Ectodermal cell (in vitro differentiated cells): ENCODE measurements around the gene TIMM22.

Experiments
- H3K27ac ChIP-seq: 2 replicates; pipeline ENCODE4 v1.7.0; 2013; ENCODE audit warnings: mild to moderate bottlenecking, low read depth, low read length; ENCODE audit not compliant: insufficient read depth, poor library complexity, severe bottlenecking
- H3K27me3 ChIP-seq: 2 replicates; pipeline ENCODE4 v1.7.0; 2013; ENCODE audit warnings: mild to moderate bottlenecking, low read length; ENCODE audit not compliant: insufficient read depth, control insufficient read depth, poor library complexity, severe bottlenecking
- H3K36me3 ChIP-seq: one replicate; pipeline ENCODE4 v1.7.0; 2013; ENCODE audit warnings: low read length; ENCODE audit not compliant: control insufficient read depth, insufficient read depth
- H3K4me1 ChIP-seq: one replicate; pipeline ENCODE4 v1.7.0; 2013; ENCODE audit warnings: low read length; ENCODE audit not compliant: control insufficient read depth, insufficient read depth
- H3K4me3 ChIP-seq: 2 replicates; pipeline ENCODE4 v1.7.0; 2013; ENCODE audit warnings: low read depth, low read length, control low read depth; ENCODE audit not compliant: insufficient read depth
- H3K9me3 ChIP-seq: 2 replicates; pipeline ENCODE4 v1.7.0; 2013; ENCODE audit warnings: mild to moderate bottlenecking, low read length, moderate library complexity; ENCODE audit not compliant: control insufficient read depth
- WGBS, 2 experiments: methylation state at CpG; one replicate each; pipeline ENCODE4 v1.1.7; 2013; ENCODE audit warnings: missing lambda C conversion rate in 2 of 2; 5-methylcytosine and 5-hydroxymethylcytosine counted together

TIMM22 gene

GRCh38 chr17:1030684-1031532 is 34.0 kb downstream of the TIMM22 start:
- no peak overlapping the region for H3K4me3 ChIP-seq
- H3K36me3 ChIP-seq: no peaks in the 10 kb centered on the region
- no peak overlapping the region for H3K27ac ChIP-seq
- H3K4me1 ChIP-seq: peaks cover 9% of the 10 kb centered on the region
- WGBS, 2 experiments: 45 to 46% methylated on average over 45 of the region's 45 CpGs
- peaks cover 28% of the 10 kb centered on the region for H3K27me3 ChIP-seq
- H3K9me3 ChIP-seq: no peaks in the 10 kb centered on the region

GRCh38 chr17:1031711-1032110 is 34.8 kb downstream of the TIMM22 start:
- Histone ChIP-seq H3K4me3 (peak overlapping the region; percentile 18), H3K36me3 (no peaks in the 10 kb centered on the region), H3K4me1 (peaks cover 9% of the 10 kb centered on the region), H3K27ac (no peak overlapping the region), H3K9me3 (no peaks in the 10 kb centered on the region), H3K27me3 (peaks cover 28% of the 10 kb centered on the region)
- WGBS, 2 experiments: 0 to 1% methylated on average over 25 to 28 of the region's 35 CpGs

GRCh38 chr17:1032391-1032790 is 35.5 kb downstream of the TIMM22 start:
- 46 to 47% methylated on average over 27 of the region's 27 CpGs for WGBS, 2 experiments
- Histone ChIP-seq H3K36me3 (no peaks in the 10 kb centered on the region), H3K27me3 (peaks cover 28% of the 10 kb centered on the region), H3K4me3 (peak overlapping the region; percentile 18), H3K4me1 (peaks cover 9% of the 10 kb centered on the region), H3K27ac (no peak overlapping the region), H3K9me3 (no peaks in the 10 kb centered on the region)

- Histone ChIP-seq H3K4me3 (no peak overlapping the region), H3K4me1 (peaks cover 9% of the 10 kb centered on the region), H3K9me3 (no peaks in the 10 kb centered on the region), H3K27me3 (peaks cover 28% of the 10 kb centered on the region), H3K27ac (no peak overlapping the region), H3K36me3 (no peaks in the 10 kb centered on the region)
- 93% methylated on average over 11 of the region's 11 CpGs for WGBS, 2 experiments
Observed at GRCh38 chr17:1033503-1033902, 36.6 kb downstream of the TIMM22 start.

GRCh38 chr17:1034652-1035210 is 37.8 kb downstream of the TIMM22 start:
- peaks cover 14% of the 10 kb centered on the region for H3K4me1 ChIP-seq
- no peak overlapping the region for H3K4me3 ChIP-seq
- 89 to 90% methylated on average over 20 of the region's 20 CpGs for WGBS, 2 experiments
- no peaks in the 10 kb centered on the region for H3K9me3 ChIP-seq
- no peak overlapping the region for H3K27ac ChIP-seq
- H3K36me3 ChIP-seq: no peaks in the 10 kb centered on the region
- peaks cover 28% of the 10 kb centered on the region for H3K27me3 ChIP-seq

GRCh38 chr17:1035546-1036170 is 38.7 kb downstream of the TIMM22 start:
- WGBS, 2 experiments: 39 to 41% methylated on average over 17 of the region's 17 CpGs
- H3K9me3 ChIP-seq: no peaks in the 10 kb centered on the region
- H3K27me3 ChIP-seq: peaks cover 25% of the 10 kb centered on the region
- H3K4me1 ChIP-seq: peaks cover 22% of the 10 kb centered on the region
- no peaks in the 10 kb centered on the region for H3K36me3 ChIP-seq
- H3K4me3 ChIP-seq: no peak overlapping the region
- H3K27ac ChIP-seq: peak overlapping the region; percentile 6

GRCh38 chr17:1036171-1036844 is 39.4 kb downstream of the TIMM22 start:
- peaks cover 22% of the 10 kb centered on the region for H3K4me1 ChIP-seq
- H3K27me3 ChIP-seq: peaks cover 18% of the 10 kb centered on the region
- no peaks in the 10 kb centered on the region for H3K36me3 ChIP-seq
- no peaks in the 10 kb centered on the region for H3K9me3 ChIP-seq
- H3K4me3 ChIP-seq: no peak overlapping the region
- WGBS, 2 experiments: 87% methylated on average over 24 of the region's 24 CpGs
- peak overlapping the region; percentile 6 for H3K27ac ChIP-seq

- H3K4me1 ChIP-seq: peaks cover 22% of the 10 kb centered on the region
- H3K9me3 ChIP-seq: no peaks in the 10 kb centered on the region
- WGBS, 2 experiments: 89% methylated on average over 2 of the region's 2 CpGs
Observed at GRCh38 chr17:1036845-1037237, 39.9 kb downstream of the TIMM22 start.

GRCh38 chr17:1037238-1037879 is 40.4 kb downstream of the TIMM22 start:
- Histone ChIP-seq H3K9me3 (no peaks in the 10 kb centered on the region), H3K4me3 (no peak overlapping the region), H3K27me3 (peaks cover 8% of the 10 kb centered on the region), H3K27ac (no peak overlapping the region), H3K4me1 (peaks cover 18% of the 10 kb centered on the region), H3K36me3 (no peaks in the 10 kb centered on the region)
- WGBS, 2 experiments: 78 to 83% methylated on average over 19 of the region's 19 CpGs

More at GRCh38 chr17:1036845-1037237, 39.9 kb downstream of the TIMM22 start:
- H3K4me3 ChIP-seq: no peak overlapping the region
- peaks cover 14% of the 10 kb centered on the region for H3K27me3 ChIP-seq
- H3K36me3 ChIP-seq: no peaks in the 10 kb centered on the region
- no peak overlapping the region for H3K27ac ChIP-seq
